Activated T-cell treated with anti-CD3 and anti-CD28 coated beads, Interleukin-2, amount 50 U/mL, for 72 hours (primary cell): ENCODE measurements around the gene USF2. TPM values are rescaled to one million over a fixed set of nuclear protein-coding genes. Genes with fewer than 3 reads are reported as not detected.

Experiments used
- ATAC-seq, 2 donors: fragments of 150-1000 bp; cut with Tn5 transposase; replicated peaks in 1 of 2; 2 replicates each; pipeline ENCODE4 v1.10.0; 2021; ENCODE audit warnings: moderate library complexity in 2 of 2, mild to moderate bottlenecking in 1 of 2
- DNase-seq, 2 donors: peaks; one replicate each; pipeline ENCODE4 v3.0.0; 2021 to 2022; ENCODE audit warnings: mixed read lengths in 1 of 2
- H3K27ac Mint-ChIP-seq: one replicate; pipeline ENCODE4 v1.8.0; 2022; ENCODE audit warnings: mild to moderate bottlenecking, moderate library complexity, mixed read lengths
- H3K27me3 Mint-ChIP-seq: one replicate; pipeline ENCODE4 v1.8.0; 2022; ENCODE audit warnings: low read depth, mixed read lengths
- H3K36me3 Mint-ChIP-seq, 2 donors: one replicate each; pipeline ENCODE4 v1.8.0; 2022; ENCODE audit warnings: mixed read lengths in 2 of 2, mild to moderate bottlenecking in 1 of 2; ENCODE audit not compliant: insufficient read depth in 2 of 2
- H3K4me1 Mint-ChIP-seq: one replicate; pipeline ENCODE4 v1.8.0; 2022; ENCODE audit warnings: low read depth, mixed read lengths
- H3K4me3 Mint-ChIP-seq, 2 donors: one replicate each; pipeline ENCODE4 v1.8.0; 2022; ENCODE audit warnings: mild to moderate bottlenecking in 2 of 2, mixed read lengths in 2 of 2, moderate library complexity in 2 of 2
- H3K9me3 Mint-ChIP-seq, 2 donors: one replicate each; pipeline ENCODE4 v1.8.0; 2022; ENCODE audit warnings: mixed read lengths in 2 of 2
- total RNA-seq, 2 donors: library from RNA; stranded (reverse); gene quantifications; one replicate each; pipeline ENCODE4 v1.2.3, GENCODE V29; 2022

Gene USF2
- total RNA-seq, 2 donors from 2014 or later = 202 to 212 TPM

GRCh38 chr19:35322014-35322413, 53.3 kb downstream of the USF2 start:
- H3K9me3 Mint-ChIP-seq = peaks cover 0 to 2% of the 10 kb centered on the region in 2 donors
- H3K36me3 Mint-ChIP-seq = no peaks in the 10 kb centered on the region
- H3K27me3 Mint-ChIP-seq = peaks cover 14% of the 10 kb centered on the region
- no peak for DNase-seq
- no peak overlapping the region for H3K27ac Mint-ChIP-seq
- peaks cover 12% of the 10 kb centered on the region for H3K4me1 Mint-ChIP-seq
- no peak for ATAC-seq
- no peak overlapping the region for H3K4me3 Mint-ChIP-seq

GRCh38 chr19:35327642-35328041, 58.9 kb downstream of the USF2 start:
- Mint-ChIP-seq H3K4me3 (no peak overlapping the region), H3K27ac (peak overlapping the region; percentile 2), H3K4me1 (peaks cover 45% of the 10 kb centered on the region), H3K36me3 (no peaks in the 10 kb centered on the region), H3K27me3 (peaks cover 39% of the 10 kb centered on the region), H3K9me3 (no peaks in the 10 kb centered on the region)
- DNase-seq (no peak), ATAC-seq (no peak)

GRCh38 chr19:35328851-35329285, 60.1 kb downstream of the USF2 start, which contains the start of gene CD22:
Gene CD22 (plus strand): TSS chr19:35329187. CDS start chr19:35332041, 2,854 bp downstream.
- H3K9me3 Mint-ChIP-seq = no peaks in the 10 kb centered on the region
- peaks cover 58% of the 10 kb centered on the region for H3K4me1 Mint-ChIP-seq
- H3K27me3 Mint-ChIP-seq = peaks cover 40% of the 10 kb centered on the region
- peak; percentile 54 to 63 for ATAC-seq
- H3K4me3 Mint-ChIP-seq = peak within 1 kb of the TSS; percentile 65 to 81
- H3K27ac Mint-ChIP-seq = no peak within 1 kb of the TSS
- H3K36me3 Mint-ChIP-seq = no peaks in the 10 kb centered on the region
- DNase-seq = peak in 1 of 2 donors; percentile 28

GRCh38 chr19:35329323-35329722, 60.6 kb downstream of the USF2 start:
- Mint-ChIP-seq H3K36me3 (no peaks in the 10 kb centered on the region), H3K27ac (no peak overlapping the region), H3K4me3 (peak overlapping the region; percentile 65 to 81), H3K9me3 (no peaks in the 10 kb centered on the region), H3K27me3 (peaks cover 40% of the 10 kb centered on the region), H3K4me1 (peaks cover 62% of the 10 kb centered on the region)
- ATAC-seq (peak; percentile 8 to 33), DNase-seq (no peak)

Other genes with a start within 250 kb of the USF2 start
- 1 to 10 TPM; 2.7 to 4.7 TPM for gene SCN1B, start 238.5 kb upstream of the USF2 start, total RNA-seq
- under 1 TPM; 0.19 to 0.30 TPM for gene HPN, start 227.2 kb upstream of the USF2 start, total RNA-seq
- not detected for gene FXYD3, start 153.1 kb upstream of the USF2 start, total RNA-seq
- gene LGI4, start 133.9 kb upstream of the USF2 start, total RNA-seq = under 1 TPM; 0.72 to 1.00 TPM
- gene FXYD1, start 130.1 kb upstream of the USF2 start, total RNA-seq = 1 to 10 TPM; 1.6 to 2.0 TPM
- 1 to 10 TPM; 1.0 to 1.2 TPM for gene FXYD7, start 125.7 kb upstream of the USF2 start, total RNA-seq
- gene FXYD5, start 114.2 kb upstream of the USF2 start, total RNA-seq = 100 to 1,000 TPM; 331 to 342 TPM
- gene FAM187B, start 40.2 kb upstream of the USF2 start, total RNA-seq = not detected
- gene LSR, start 20.0 kb upstream of the USF2 start, total RNA-seq = 10 to 100 TPM; 24.2 to 41.1 TPM
- gene HAMP, start 13.6 kb downstream of the USF2 start, total RNA-seq = 1 to 10 TPM; 1.2 to 2.4 TPM
- gene MAG, start 23.2 kb downstream of the USF2 start, total RNA-seq = under 1 TPM; 0.29 to 0.83 TPM
- 10 to 100 TPM; 39.1 to 44.5 TPM for gene CD22, start 60.2 kb downstream of the USF2 start, total RNA-seq
- gene FFAR1, start 78.9 kb downstream of the USF2 start, total RNA-seq = 1 to 10 TPM in 1 of 2 donors, under 1 TPM in 1; 0.67 to 1.4 TPM
- gene FFAR3, start 89.5 kb downstream of the USF2 start, total RNA-seq = 1 to 10 TPM; 6.6 to 8.8 TPM
- 1 to 10 TPM; 1.1 to 1.9 TPM for gene GPR42, start 102.1 kb downstream of the USF2 start, total RNA-seq
- not detected for gene FFAR2, start 179.3 kb downstream of the USF2 start, total RNA-seq
- gene KRTDAP, start 221.5 kb downstream of the USF2 start, total RNA-seq = not detected
- 1 to 10 TPM; 3.7 to 7.5 TPM for gene DMKN, start 244.7 kb downstream of the USF2 start, total RNA-seq